HG02642 (cell line): Measurements from ENCODE around the gene GSTA3.
"Not testable (repeated sequence)": the region's sequence is repeated elsewhere in the genome, so short reads cannot be mapped to it uniquely, and the experiment has no call there.

Experiments used
- ATAC-seq: cut with Tn5 transposase; IDR thresholded peaks from one replicate; pipeline ENCODE4 v1.9.1; 2021; ENCODE audit warnings: mild to moderate bottlenecking; ENCODE audit not compliant: unreplicated experiment, poor library complexity

The GSTA3 gene

GRCh38 chr6:52909531-52909930, at the start of gene GSTA3:
TSS of gene GSTA3 (minus strand) at chr6:52909698. CDS start at chr6:52905834, 3,864 bp downstream.
- ATAC-seq: no peak

- no peak for ATAC-seq
Observed at GRCh38 chr6:52958546-52959255, 49.2 kb upstream of the GSTA3 start.

GRCh38 chr6:52955871-52956270, 46.4 kb upstream of the GSTA3 start:
- no peak for ATAC-seq

GRCh38 chr6:52953911-52954839, 44.7 kb upstream of the GSTA3 start:
- ATAC-seq: no peak

GRCh38 chr6:52946306-52946705, 36.8 kb upstream of the GSTA3 start:
- no peak for ATAC-seq

GRCh38 chr6:52942821-52943220, 33.3 kb upstream of the GSTA3 start:
- ATAC-seq: not testable (repeated sequence)

GRCh38 chr6:52942221-52942620, 32.7 kb upstream of the GSTA3 start:
- no peak for ATAC-seq

- ATAC-seq: no peak
Observed at GRCh38 chr6:52937908-52938307, 28.4 kb upstream of the GSTA3 start.

- no peak for ATAC-seq
Observed at GRCh38 chr6:52933778-52934177, 24.3 kb upstream of the GSTA3 start.

- ATAC-seq: no peak
Observed at GRCh38 chr6:52931351-52931750, 21.9 kb upstream of the GSTA3 start.

- ATAC-seq: no peak
Observed at GRCh38 chr6:52929321-52930164, 20.0 kb upstream of the GSTA3 start.

- ATAC-seq: no peak
Observed at GRCh38 chr6:52927451-52927850, 18.0 kb upstream of the GSTA3 start.

- no peak for ATAC-seq
Observed at GRCh38 chr6:52925919-52926792, 16.7 kb upstream of the GSTA3 start.

- ATAC-seq: no peak
Observed at GRCh38 chr6:52925042-52925441, 15.5 kb upstream of the GSTA3 start.

- not testable (repeated sequence) for ATAC-seq
Observed at GRCh38 chr6:52923689-52924088, 14.2 kb upstream of the GSTA3 start.

- no peak for ATAC-seq
Observed at GRCh38 chr6:52922161-52922560, 12.7 kb upstream of the GSTA3 start.

GRCh38 chr6:52921743-52922142, 12.2 kb upstream of the GSTA3 start:
- ATAC-seq: no peak

- not testable (repeated sequence) for ATAC-seq
Observed at GRCh38 chr6:52919511-52919910, 10.0 kb upstream of the GSTA3 start.

- ATAC-seq: not testable (repeated sequence)
Observed at GRCh38 chr6:52918771-52919170, 9.3 kb upstream of the GSTA3 start.
